ENCODE results near the gene STT3A. TPM values are rescaled to one million over a fixed set of nuclear protein-coding genes. Genes with fewer than 3 reads are reported as not detected.

STT3A gene
- total and polyA plus RNA-seq, 10 of the 15 experiments (the other 5 are each of a cell fraction or from before 2014, with no cell fraction given): 74.4 to 202 (median 118) TPM

DNA sequence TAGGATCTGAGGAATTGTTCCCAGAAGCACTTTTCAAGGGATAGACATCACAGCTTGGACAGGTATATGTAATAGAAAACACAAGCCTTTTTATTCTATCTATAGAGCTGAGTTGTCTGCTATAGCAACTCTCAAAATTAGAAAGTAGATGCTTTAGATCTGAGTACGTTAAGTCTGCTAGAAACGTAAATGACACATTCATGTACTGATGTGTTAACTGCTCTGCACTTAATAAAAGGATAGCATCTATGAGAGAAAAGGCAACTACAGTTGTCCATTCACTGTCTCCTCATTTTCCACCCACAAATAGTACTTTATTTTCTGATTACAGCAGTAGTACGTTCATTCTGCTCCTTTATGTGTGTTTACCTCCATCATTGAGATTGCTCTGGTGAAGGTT is 6.0 kb upstream of the STT3A start:
- Histone ChIP-seq H3K27ac (ENCODE audit: control insufficient read depth, insufficient read depth) (no peak overlapping the region), H3K4me3 (no peak overlapping the region), H3K27me3 (replicated peaks in 1 of 2; ENCODE audit: control insufficient read depth in 2 of 2, insufficient read depth in 2 of 2, low read length in 1 of 2) (no peaks in the 10 kb centered on the region), H3K4me1 (ENCODE audit: control insufficient read depth, insufficient read depth, low read length) (no peaks in the 10 kb centered on the region), H4K20me1 (ENCODE audit: control insufficient read depth, insufficient read depth) (no peaks in the 10 kb centered on the region), H3K79me2 (ENCODE audit: control insufficient read depth, insufficient read depth, low read length) (peaks cover under 1% of the 10 kb centered on the region; the same call in 1 of the 2 replicates), H3K9ac (ENCODE audit: control insufficient read depth, insufficient read depth, low read length) (no peak overlapping the region), H3K9me3 (replicated peaks; ENCODE audit: control insufficient read depth, insufficient read depth, low read length) (no peaks in the 10 kb centered on the region), H3K36me3 (ENCODE audit: control insufficient read depth in 2 of 2, insufficient read depth in 2 of 2, low read length in 1 of 2) (peaks cover 0 to 7% of the 10 kb centered on the region in 2 experiments), H3K4me2 (ENCODE audit: control insufficient read depth, insufficient read depth) (no peak overlapping the region), H2AFZ (ENCODE audit: control insufficient read depth, low read depth, low read length) (no peak overlapping the region)
- ChIA-PET CTCF (interaction anchor here (0.7 kb wide), 1 partner anchor 40 kb away, joined by 3 read pairs; no protein-coding TSS in a partner anchor), RAD21 (ENCODE audit: unreplicated experiment) (interaction anchor here (0.5 kb wide), 1 partner anchor 136 kb away, joined by 3 read pairs; no protein-coding TSS in a partner anchor), POLR2A (interaction anchor here (0.7 kb wide), 1 partner anchor 11 kb away, joined by 3 read pairs; no protein-coding TSS in a partner anchor), SMC1A (ENCODE audit: uncharacterized antibody, unreplicated experiment) (interaction anchor here (1.6 kb wide), 1 partner anchor 12 kb away, joined by 4 read pairs; no protein-coding TSS in a partner anchor)
- no peak for DNase-seq (ENCODE audit: low read depth, low spot score)
- TF ChIP-seq NFYA (IDR thresholded peaks at IDR 0.05; ENCODE audit: borderline replicate concordance, low read depth, low read length): no peak
- no peak for TF ChIP-seq ATF7 (IDR thresholded peaks at IDR 0.05; ENCODE audit: low read depth)
- no peak for TF ChIP-seq BACH1 (IDR thresholded peaks at IDR 0.05; ENCODE audit: borderline replicate concordance)
- TF ChIP-seq PAX8 (IDR thresholded peaks at IDR 0.05): no peak
- TF ChIP-seq, protein P1, sequence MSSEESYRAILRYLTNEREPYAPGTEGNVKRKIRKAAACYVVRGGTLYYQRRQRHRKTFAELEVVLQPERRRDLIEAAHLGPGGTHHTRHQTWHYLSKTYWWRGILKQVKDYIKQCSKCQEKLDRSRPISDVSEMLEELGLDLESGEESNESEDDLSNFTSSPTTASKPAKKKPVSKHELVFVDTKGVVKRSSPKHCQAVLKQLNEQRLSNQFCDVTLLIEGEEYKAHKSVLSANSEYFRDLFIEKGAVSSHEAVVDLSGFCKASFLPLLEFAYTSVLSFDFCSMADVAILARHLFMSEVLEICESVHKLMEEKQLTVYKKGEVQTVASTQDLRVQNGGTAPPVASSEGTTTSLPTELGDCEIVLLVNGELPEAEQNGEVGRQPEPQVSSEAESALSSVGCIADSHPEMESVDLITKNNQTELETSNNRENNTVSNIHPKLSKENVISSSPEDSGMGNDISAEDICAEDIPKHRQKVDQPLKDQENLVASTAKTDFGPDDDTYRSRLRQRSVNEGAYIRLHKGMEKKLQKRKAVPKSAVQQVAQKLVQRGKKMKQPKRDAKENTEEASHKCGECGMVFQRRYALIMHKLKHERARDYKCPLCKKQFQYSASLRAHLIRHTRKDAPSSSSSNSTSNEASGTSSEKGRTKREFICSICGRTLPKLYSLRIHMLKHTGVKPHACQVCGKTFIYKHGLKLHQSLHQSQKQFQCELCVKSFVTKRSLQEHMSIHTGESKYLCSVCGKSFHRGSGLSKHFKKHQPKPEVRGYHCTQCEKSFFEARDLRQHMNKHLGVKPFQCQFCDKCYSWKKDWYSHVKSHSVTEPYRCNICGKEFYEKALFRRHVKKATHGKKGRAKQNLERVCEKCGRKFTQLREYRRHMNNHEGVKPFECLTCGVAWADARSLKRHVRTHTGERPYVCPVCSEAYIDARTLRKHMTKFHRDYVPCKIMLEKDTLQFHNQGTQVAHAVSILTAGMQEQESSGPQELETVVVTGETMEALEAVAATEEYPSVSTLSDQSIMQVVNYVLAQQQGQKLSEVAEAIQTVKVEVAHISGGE (CRISPR knock-in tag; IDR thresholded peaks at IDR 0.05): no peak
- TF ChIP-seq CREM (IDR thresholded peaks at IDR 0.05; ENCODE audit: low read depth): no peak
- TF ChIP-seq SREBF2 (IDR thresholded peaks at IDR 0.05; ENCODE audit: low read length): no peak
- no peak for TF ChIP-seq SMC3 (IDR thresholded peaks at IDR 0.05; ENCODE audit: borderline replicate concordance, low read length)
- TF ChIP-seq EZH2 (IDR thresholded peaks at IDR 0.05; ENCODE audit: borderline replicate concordance, control insufficient read depth, low read depth, low read length): no peak
- TF ChIP-seq SP1 (IDR thresholded peaks at IDR 0.05; ENCODE audit: low read depth, low read length): no peak
- TF ChIP-seq LARP7 (IDR thresholded peaks at IDR 0.05): no peak
- TF ChIP-seq CHD4 (IDR thresholded peaks at IDR 0.05): no peak
- TF ChIP-seq HCFC1 (IDR thresholded peaks at IDR 0.05; ENCODE audit: low read length): no peak
- TF ChIP-seq, protein P2, sequence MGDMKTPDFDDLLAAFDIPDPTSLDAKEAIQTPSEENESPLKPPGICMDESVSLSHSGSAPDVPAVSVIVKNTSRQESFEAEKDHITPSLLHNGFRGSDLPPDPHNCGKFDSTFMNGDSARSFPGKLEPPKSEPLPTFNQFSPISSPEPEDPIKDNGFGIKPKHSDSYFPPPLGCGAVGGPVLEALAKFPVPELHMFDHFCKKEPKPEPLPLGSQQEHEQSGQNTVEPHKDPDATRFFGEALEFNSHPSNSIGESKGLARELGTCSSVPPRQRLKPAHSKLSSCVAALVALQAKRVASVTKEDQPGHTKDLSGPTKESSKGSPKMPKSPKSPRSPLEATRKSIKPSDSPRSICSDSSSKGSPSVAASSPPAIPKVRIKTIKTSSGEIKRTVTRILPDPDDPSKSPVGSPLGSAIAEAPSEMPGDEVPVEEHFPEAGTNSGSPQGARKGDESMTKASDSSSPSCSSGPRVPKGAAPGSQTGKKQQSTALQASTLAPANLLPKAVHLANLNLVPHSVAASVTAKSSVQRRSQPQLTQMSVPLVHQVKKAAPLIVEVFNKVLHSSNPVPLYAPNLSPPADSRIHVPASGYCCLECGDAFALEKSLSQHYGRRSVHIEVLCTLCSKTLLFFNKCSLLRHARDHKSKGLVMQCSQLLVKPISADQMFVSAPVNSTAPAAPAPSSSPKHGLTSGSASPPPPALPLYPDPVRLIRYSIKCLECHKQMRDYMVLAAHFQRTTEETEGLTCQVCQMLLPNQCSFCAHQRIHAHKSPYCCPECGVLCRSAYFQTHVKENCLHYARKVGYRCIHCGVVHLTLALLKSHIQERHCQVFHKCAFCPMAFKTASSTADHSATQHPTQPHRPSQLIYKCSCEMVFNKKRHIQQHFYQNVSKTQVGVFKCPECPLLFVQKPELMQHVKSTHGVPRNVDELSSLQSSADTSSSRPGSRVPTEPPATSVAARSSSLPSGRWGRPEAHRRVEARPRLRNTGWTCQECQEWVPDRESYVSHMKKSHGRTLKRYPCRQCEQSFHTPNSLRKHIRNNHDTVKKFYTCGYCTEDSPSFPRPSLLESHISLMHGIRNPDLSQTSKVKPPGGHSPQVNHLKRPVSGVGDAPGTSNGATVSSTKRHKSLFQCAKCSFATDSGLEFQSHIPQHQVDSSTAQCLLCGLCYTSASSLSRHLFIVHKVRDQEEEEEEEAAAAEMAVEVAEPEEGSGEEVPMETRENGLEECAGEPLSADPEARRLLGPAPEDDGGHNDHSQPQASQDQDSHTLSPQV (IDR thresholded peaks at IDR 0.05): no peak
- no peak for TF ChIP-seq FOS (IDR thresholded peaks at IDR 0.05; ENCODE audit: borderline replicate concordance, extremely low read depth, insufficient read length)
- no peak for TF ChIP-seq MYB (IDR thresholded peaks at IDR 0.05; ENCODE audit: borderline replicate concordance, low read depth, low read length)
- no peak for TF ChIP-seq RUNX3 (IDR thresholded peaks at IDR 0.05; ENCODE audit: low read length)
- TF ChIP-seq CBX5 (IDR thresholded peaks at IDR 0.05; ENCODE audit: low read depth): no peak
- no peak for ATAC-seq
- no TSS peak for BruUV-seq (replicated peaks)
- in situ Hi-C loops (cut with MboI): no loop called here
- intact Hi-C loops (cut with micrococcal nuclease; ENCODE audit: unreplicated experiment): no loop called here
- FAIRE-seq: no peak
- 29% methylated on average over 3 of the region's 3 CpGs for WGBS (ENCODE audit: insufficient coverage, insufficient replicate concordance, low lambda C conversion rate, missing lambda C conversion rate)

All from GM12878 (cell line).